Kidney (tissue), 14 donors: ENCODE measurements around the gene EQTN. TPM values are rescaled to one million over a fixed set of nuclear protein-coding genes. Genes with fewer than 3 reads are reported as not detected.

Source experiments
- DNase-seq, 5 donors: peaks; one replicate each; pipeline ENCODE4 v3.0.0-alpha.2; 2013 to 2020
- FAIRE-seq: peaks from 2 replicates; lab custom pipeline; 2012; peaks lifted over from hg19 to GRCh38; lab: Jason Lieb, UNC
- H3K27ac ChIP-seq, 2 donors: one replicate each; pipeline ENCODE4 v1.7.0; 2013; ENCODE audit warnings: low read depth in 2 of 2, low read length in 2 of 2, inconsistent platforms in 1 of 2
- H3K27me3 ChIP-seq: one replicate; pipeline ENCODE4 v1.7.1; 2013; ENCODE audit warnings: low read length, inconsistent platforms; ENCODE audit not compliant: control insufficient read depth, insufficient read depth
- H3K36me3 ChIP-seq, 3 donors: one replicate each; pipeline versions ENCODE4 v1.7.0 to v1.7.1; 2013; ENCODE audit warnings: low read length in 3 of 3, control low read depth in 1 of 3, inconsistent platforms in 1 of 3; ENCODE audit not compliant: insufficient read depth in 3 of 3, control insufficient read depth in 2 of 3
- H3K4me1 ChIP-seq, 3 donors: one replicate each; pipeline versions ENCODE4 v1.7.0 to v1.7.1; 2013; ENCODE audit warnings: low read length in 3 of 3, inconsistent platforms in 1 of 3, low read depth in 1 of 3; ENCODE audit not compliant: control insufficient read depth in 2 of 3, insufficient read depth in 2 of 3
- H3K4me3 ChIP-seq, 3 donors: one replicate each; pipeline versions ENCODE4 v1.7.0 to v1.8.1; 2013; ENCODE audit warnings: low read length in 3 of 3, control low read depth in 1 of 3, inconsistent platforms in 1 of 3
- H3K9ac ChIP-seq, 3 donors: one replicate each; pipeline versions ENCODE4 v1.7.0 to v1.7.1; 2013; ENCODE audit warnings: low read length in 3 of 3, control low read depth in 1 of 3, inconsistent platforms in 1 of 3
- H3K9me3 ChIP-seq, 3 donors: one replicate each; pipeline versions ENCODE4 v1.7.0 to v1.7.1; 2013; ENCODE audit warnings: low read length in 3 of 3, control low read depth in 1 of 3, inconsistent platforms in 1 of 3; ENCODE audit not compliant: control insufficient read depth in 2 of 3, insufficient read depth in 1 of 3
- intact Hi-C: fragments of 100-400 bp; cut with DNase I; formaldehyde crosslinking; loops from one replicate; pipeline ENCODE4 v1.11.1; 2022
- polyA plus RNA-seq: library from polyadenylated mRNA; stranded (reverse); fragments of 350-450 nt; fragmentation: Illumina TruSeq; extraction: RNeasy Lipid Tissue Mini Kit (QIAGEN cat#74804); gene quantifications from one replicate; pipeline ENCODE4 v1.2.3, GENCODE V29; 2014; ENCODE audit warnings: low read depth, low replicate concordance; ENCODE audit not compliant: insufficient read depth
- total RNA-seq: library from RNA; stranded (reverse); fragmentation: NEBNext Ultra II Directional; extraction: Animal tissue kit (Norgen Biotek cat#: 25700); gene quantifications from one replicate; pipeline ENCODE4 v1.2.1, GENCODE V29; 2021
- TF ChIP-seq, protein P1 (sequence below): IDR thresholded peaks from 3 replicates; pipeline ENCODE4 v1.5.1; 2012; ENCODE audit warnings: mild to moderate bottlenecking, moderate library complexity, borderline replicate concordance; ENCODE audit not compliant: insufficient read depth; ENCODE audit errors: extremely low read depth
- donor health status: control.
- donor health status: control.
- donor health status: control.
- donor health status: control.
- donor health status: control.
- donor health status: DM: yes; HTN: yes; CAD: no.
- donor health status: Normal renal cell carcinoma (clear cell type).

The EQTN gene
- total and polyA plus RNA-seq, 2 donors from 2014 or later = 1.4 TPM; not detected in 1

DNA sequence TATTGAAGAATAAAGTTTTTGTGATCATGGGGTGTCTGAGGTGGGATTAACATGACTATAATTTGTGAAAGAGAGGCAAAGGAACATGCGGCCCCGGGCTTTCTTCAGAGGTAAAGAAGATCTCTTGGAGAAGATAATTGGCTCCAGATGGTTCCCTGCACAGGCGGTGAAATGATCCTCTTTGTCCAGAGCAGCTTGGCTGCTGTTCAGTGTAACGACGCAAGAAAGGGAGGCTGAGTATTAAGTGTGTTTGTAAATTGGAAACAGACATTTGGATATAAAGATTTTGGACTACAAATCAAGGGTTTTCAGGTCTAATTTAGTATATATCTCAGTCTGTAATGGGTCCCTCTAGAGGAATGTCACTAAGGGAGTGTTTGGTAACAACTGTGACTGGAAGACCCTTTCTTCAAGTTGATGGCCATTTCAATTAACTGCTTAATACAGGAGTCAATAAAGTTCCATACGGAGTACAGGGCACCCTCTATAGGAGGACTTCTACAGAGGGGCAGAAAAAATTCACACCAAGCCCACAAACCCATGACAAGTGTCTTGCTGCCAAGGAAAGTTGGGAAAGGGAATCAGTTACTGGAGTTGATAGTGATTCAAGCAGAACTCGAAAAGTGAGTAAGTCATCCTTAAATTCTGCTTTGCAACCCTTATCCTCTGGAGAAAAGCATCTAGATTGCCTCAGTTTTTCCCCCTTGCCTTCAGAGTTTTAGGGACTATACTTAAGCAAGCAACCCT, 4.1 kb downstream of the EQTN start:
- TF ChIP-seq, protein P1, sequence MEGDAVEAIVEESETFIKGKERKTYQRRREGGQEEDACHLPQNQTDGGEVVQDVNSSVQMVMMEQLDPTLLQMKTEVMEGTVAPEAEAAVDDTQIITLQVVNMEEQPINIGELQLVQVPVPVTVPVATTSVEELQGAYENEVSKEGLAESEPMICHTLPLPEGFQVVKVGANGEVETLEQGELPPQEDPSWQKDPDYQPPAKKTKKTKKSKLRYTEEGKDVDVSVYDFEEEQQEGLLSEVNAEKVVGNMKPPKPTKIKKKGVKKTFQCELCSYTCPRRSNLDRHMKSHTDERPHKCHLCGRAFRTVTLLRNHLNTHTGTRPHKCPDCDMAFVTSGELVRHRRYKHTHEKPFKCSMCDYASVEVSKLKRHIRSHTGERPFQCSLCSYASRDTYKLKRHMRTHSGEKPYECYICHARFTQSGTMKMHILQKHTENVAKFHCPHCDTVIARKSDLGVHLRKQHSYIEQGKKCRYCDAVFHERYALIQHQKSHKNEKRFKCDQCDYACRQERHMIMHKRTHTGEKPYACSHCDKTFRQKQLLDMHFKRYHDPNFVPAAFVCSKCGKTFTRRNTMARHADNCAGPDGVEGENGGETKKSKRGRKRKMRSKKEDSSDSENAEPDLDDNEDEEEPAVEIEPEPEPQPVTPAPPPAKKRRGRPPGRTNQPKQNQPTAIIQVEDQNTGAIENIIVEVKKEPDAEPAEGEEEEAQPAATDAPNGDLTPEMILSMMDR = no peak
- no peak overlapping the region for H3K27ac ChIP-seq
- no peak overlapping the region for H3K9ac ChIP-seq
- no peaks in the 10 kb centered on the region for H3K36me3 ChIP-seq
- no peaks in the 10 kb centered on the region for H3K4me1 ChIP-seq
- no peak for FAIRE-seq
- intact Hi-C loops = no loop called here
- no peak overlapping the region for H3K4me3 ChIP-seq
- no peaks in the 10 kb centered on the region for H3K27me3 ChIP-seq
- DNase-seq = no peak
- H3K9me3 ChIP-seq = no peaks in the 10 kb centered on the region

DNA sequence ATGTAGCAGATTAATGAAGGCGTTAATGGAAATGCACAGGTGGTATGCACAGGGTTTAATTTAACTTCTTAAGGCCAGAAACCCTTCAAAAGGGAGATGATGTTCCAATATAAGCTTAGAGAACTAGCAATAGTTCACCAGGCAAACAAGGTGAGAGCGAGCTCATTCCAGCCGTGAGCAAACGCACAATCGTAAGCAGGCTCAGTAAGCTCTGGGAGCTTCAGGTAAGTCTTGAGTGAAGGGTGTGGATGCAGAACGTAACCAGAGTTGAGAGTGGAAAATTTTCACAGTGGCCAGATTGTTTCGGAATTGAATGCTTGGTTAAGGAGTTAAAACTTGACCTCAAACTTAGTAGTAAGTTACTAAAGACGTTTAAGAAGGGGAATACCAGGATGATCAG, 5.7 kb downstream of the EQTN start:
- DNase-seq (no peak), FAIRE-seq (no peak)
- intact Hi-C loops = no loop called here

DNA sequence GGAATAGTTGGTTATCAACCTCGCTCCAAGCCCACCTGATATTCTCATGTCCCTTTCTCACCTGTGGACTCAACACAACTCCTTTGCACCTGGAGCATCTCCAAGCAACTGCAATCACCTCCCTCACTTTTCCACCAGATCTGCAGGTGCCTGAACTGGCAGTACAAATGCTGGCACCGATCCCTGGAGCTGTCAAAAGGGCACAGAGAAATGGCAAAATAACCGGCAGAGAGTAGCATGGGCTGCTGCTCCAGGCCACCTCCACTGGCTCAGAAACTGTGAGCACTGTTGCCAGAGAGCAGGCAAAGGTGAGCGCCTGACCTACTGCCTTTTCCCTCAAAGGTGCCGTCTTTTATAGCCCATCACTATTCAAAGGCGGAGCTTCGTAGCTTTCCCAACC, 14.7 kb downstream of the EQTN start:
- Histone ChIP-seq H3K36me3 (no peaks in the 10 kb centered on the region), H3K9me3 (no peaks in the 10 kb centered on the region), H3K27me3 (no peaks in the 10 kb centered on the region), H3K27ac (no peak overlapping the region), H3K4me3 (no peak overlapping the region), H3K4me1 (peaks cover 0 to 7% (median 0%) of the 10 kb centered on the region in 3 donors), H3K9ac (no peak overlapping the region)
- intact Hi-C loops = no loop called here
- FAIRE-seq = no peak
- TF ChIP-seq, protein P1 = no peak
- no peak for DNase-seq

More for the DNA sequence above, 5.7 kb downstream of the EQTN start:
- Histone ChIP-seq H3K36me3 (no peaks in the 10 kb centered on the region), H3K4me1 (no peaks in the 10 kb centered on the region), H3K27ac (no peak overlapping the region), H3K27me3 (no peaks in the 10 kb centered on the region), H3K4me3 (no peak overlapping the region), H3K9ac (no peak overlapping the region), H3K9me3 (no peaks in the 10 kb centered on the region)
- TF ChIP-seq, protein P1 = no peak

DNA sequence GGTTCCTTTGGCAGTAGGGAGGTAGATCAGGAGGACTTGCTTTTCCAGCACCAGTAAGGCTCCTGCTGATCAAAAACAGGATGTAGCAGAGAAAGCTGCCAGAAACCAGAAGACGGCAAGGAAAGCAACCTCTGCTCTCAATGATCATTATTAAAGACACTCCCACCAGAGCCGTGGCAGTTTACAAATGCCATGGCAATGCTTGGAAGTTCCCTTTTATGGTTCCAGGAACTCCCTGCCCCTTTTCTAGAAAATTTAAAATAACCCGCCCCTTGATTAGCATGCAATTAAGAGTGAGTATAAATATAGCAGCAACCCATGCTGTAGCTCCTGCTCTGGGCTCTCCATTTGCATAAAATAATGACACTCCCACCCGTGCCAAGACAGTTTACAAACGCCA, 16.1 kb downstream of the EQTN start:
- Histone ChIP-seq H3K27me3 (no peaks in the 10 kb centered on the region), H3K9ac (no peak overlapping the region), H3K4me3 (peak overlapping the region in 2 of 3 donors; percentile 28 to 38), H3K27ac (no peak overlapping the region), H3K4me1 (peaks cover 0 to 7% (median 7%) of the 10 kb centered on the region in 3 donors), H3K9me3 (no peaks in the 10 kb centered on the region), H3K36me3 (no peaks in the 10 kb centered on the region)
- peak in 1 of 5 donors; percentile 11 for DNase-seq
- TF ChIP-seq, protein P1 = no peak
- FAIRE-seq = no peak
- intact Hi-C loops = no loop called here
